Mucosa of rectum (tissue), 2 donors: ENCODE measurements around the gene NPFFR1.

Source experiments
- H3K27ac ChIP-seq, 2 donors: one replicate each; pipeline ENCODE4 v1.7.0; 2013; ENCODE audit warnings: inconsistent platforms in 2 of 2, low read depth in 2 of 2, low read length in 2 of 2
- H3K27me3 ChIP-seq, 2 donors: one replicate each; pipeline ENCODE4 v1.7.0; 2013; ENCODE audit warnings: low read length in 2 of 2; ENCODE audit not compliant: control insufficient read depth in 2 of 2, insufficient read depth in 2 of 2
- H3K36me3 ChIP-seq, 2 donors: one replicate each; pipeline ENCODE4 v1.7.0; 2013; ENCODE audit warnings: low read length in 2 of 2; ENCODE audit not compliant: control insufficient read depth in 2 of 2, insufficient read depth in 2 of 2
- H3K4me1 ChIP-seq, 2 donors: one replicate each; pipeline ENCODE4 v1.7.0; 2013; ENCODE audit warnings: low read length in 2 of 2, mild to moderate bottlenecking in 1 of 2; ENCODE audit not compliant: control insufficient read depth in 2 of 2, insufficient read depth in 2 of 2
- H3K4me3 ChIP-seq, 2 donors: one replicate each; pipeline ENCODE4 v1.7.0; 2013; ENCODE audit warnings: low read length in 2 of 2
- H3K9ac ChIP-seq, 2 donors: one replicate each; pipeline ENCODE4 v1.7.0; 2013; ENCODE audit warnings: low read length in 2 of 2, low read depth in 1 of 2, mild to moderate bottlenecking in 1 of 2
- H3K9me3 ChIP-seq, 2 donors: one replicate each; pipeline ENCODE4 v1.7.0; 2013; ENCODE audit warnings: low read length in 2 of 2; ENCODE audit not compliant: control insufficient read depth in 2 of 2
- donor health status: healthy.
- donor health status: Normal muscosa, but diverticular disease.

NPFFR1 gene

GRCh38 chr10:70271996-70272924, 11.5 kb downstream of the NPFFR1 start:
- Histone ChIP-seq H3K27ac (no peak overlapping the region), H3K9me3 (no peaks in the 10 kb centered on the region), H3K4me1 (no peaks in the 10 kb centered on the region), H3K4me3 (no peak overlapping the region), H3K27me3 (peaks cover 0 to 2% of the 10 kb centered on the region in 2 donors), H3K9ac (no peak overlapping the region), H3K36me3 (no peaks in the 10 kb centered on the region)

- Histone ChIP-seq H3K4me3 (no peak overlapping the region), H3K36me3 (no peaks in the 10 kb centered on the region), H3K4me1 (no peaks in the 10 kb centered on the region), H3K27me3 (peaks cover 0 to 2% of the 10 kb centered on the region in 2 donors), H3K9me3 (no peaks in the 10 kb centered on the region), H3K9ac (no peak overlapping the region), H3K27ac (no peak overlapping the region)
Measured at GRCh38 chr10:70270952-70271351, 12.9 kb downstream of the NPFFR1 start.

GRCh38 chr10:70269741-70270140, 14.1 kb downstream of the NPFFR1 start:
- no peak overlapping the region for H3K4me3 ChIP-seq
- H3K36me3 ChIP-seq, result no peaks in the 10 kb centered on the region
- no peak overlapping the region for H3K9ac ChIP-seq
- H3K27me3 ChIP-seq, result peaks cover 0 to 2% of the 10 kb centered on the region in 2 donors
- H3K9me3 ChIP-seq, result no peaks in the 10 kb centered on the region
- H3K4me1 ChIP-seq, result peaks cover 0 to 3% of the 10 kb centered on the region in 2 donors
- no peak overlapping the region for H3K27ac ChIP-seq

GRCh38 chr10:70268376-70268775, 15.4 kb downstream of the NPFFR1 start:
- H3K9me3 ChIP-seq, result no peaks in the 10 kb centered on the region
- no peak overlapping the region for H3K9ac ChIP-seq
- H3K27ac ChIP-seq, result no peak overlapping the region
- H3K27me3 ChIP-seq, result peaks cover 0 to 2% of the 10 kb centered on the region in 2 donors
- H3K36me3 ChIP-seq, result no peaks in the 10 kb centered on the region
- H3K4me3 ChIP-seq, result no peak overlapping the region
- peaks cover 0 to 3% of the 10 kb centered on the region in 2 donors for H3K4me1 ChIP-seq

GRCh38 chr10:70267161-70267933, 16.5 kb downstream of the NPFFR1 start:
- H3K36me3 ChIP-seq, result no peaks in the 10 kb centered on the region
- H3K9ac ChIP-seq, result no peak overlapping the region
- no peaks in the 10 kb centered on the region for H3K9me3 ChIP-seq
- peak overlapping the region in 1 of 2 donors; percentile 6 for H3K27ac ChIP-seq
- H3K4me1 ChIP-seq, result peaks cover 0 to 3% of the 10 kb centered on the region in 2 donors
- H3K27me3 ChIP-seq, result peaks cover 0 to 2% of the 10 kb centered on the region in 2 donors
- no peak overlapping the region for H3K4me3 ChIP-seq

- Histone ChIP-seq H3K9me3 (no peaks in the 10 kb centered on the region), H3K4me3 (no peak overlapping the region), H3K4me1 (peaks cover 0 to 3% of the 10 kb centered on the region in 2 donors), H3K9ac (no peak overlapping the region), H3K27me3 (peaks cover 0 to 2% of the 10 kb centered on the region in 2 donors), H3K36me3 (no peaks in the 10 kb centered on the region), H3K27ac (no peak overlapping the region)
Measured at GRCh38 chr10:70266701-70267100, 17.1 kb downstream of the NPFFR1 start.

GRCh38 chr10:70266056-70266455, 17.7 kb downstream of the NPFFR1 start:
- Histone ChIP-seq H3K4me1 (peaks cover 0 to 3% of the 10 kb centered on the region in 2 donors), H3K27ac (no peak overlapping the region), H3K27me3 (peaks cover 0 to 2% of the 10 kb centered on the region in 2 donors), H3K9ac (no peak overlapping the region), H3K4me3 (no peak overlapping the region), H3K9me3 (no peaks in the 10 kb centered on the region), H3K36me3 (no peaks in the 10 kb centered on the region)

GRCh38 chr10:70265032-70265689, 18.6 kb downstream of the NPFFR1 start:
- H3K4me1 ChIP-seq, result peaks cover 0 to 3% of the 10 kb centered on the region in 2 donors
- H3K36me3 ChIP-seq, result no peaks in the 10 kb centered on the region
- H3K9me3 ChIP-seq, result no peaks in the 10 kb centered on the region
- no peak overlapping the region for H3K4me3 ChIP-seq
- no peak overlapping the region for H3K9ac ChIP-seq
- H3K27me3 ChIP-seq, result peaks cover 0 to 2% of the 10 kb centered on the region in 2 donors
- no peak overlapping the region for H3K27ac ChIP-seq

- Histone ChIP-seq H3K27me3 (no peaks in the 10 kb centered on the region), H3K36me3 (no peaks in the 10 kb centered on the region), H3K27ac (no peak overlapping the region), H3K4me1 (peaks cover under 1 to 3% of the 10 kb centered on the region in 2 donors), H3K9ac (no peak overlapping the region), H3K4me3 (no peak overlapping the region), H3K9me3 (no peaks in the 10 kb centered on the region)
Measured at GRCh38 chr10:70260734-70261133, 23.1 kb downstream of the NPFFR1 start.
